ENCODE results near the gene SMAGP.

DNA sequence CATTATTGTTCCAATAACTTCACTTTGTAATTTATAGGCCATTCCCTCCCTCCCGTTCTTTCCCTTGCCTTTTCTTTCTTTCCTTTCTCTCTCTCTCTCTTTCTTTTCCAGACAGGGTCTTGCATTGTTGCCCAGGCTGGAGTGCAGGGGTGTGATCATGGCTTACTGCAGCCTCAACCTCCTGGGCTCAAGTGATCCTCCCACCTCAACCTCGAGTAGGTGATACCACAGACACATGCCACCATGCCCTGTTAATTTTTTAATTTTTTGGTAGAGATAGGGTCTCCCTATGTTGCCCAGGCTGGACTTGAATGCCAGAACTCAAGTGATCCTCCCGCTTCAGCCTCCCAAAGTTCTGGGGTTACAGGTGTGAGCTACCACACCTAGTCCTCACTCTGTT is 45.6 kb downstream of the SMAGP start:
- TF ChIP-seq POLR2AphosphoS5 (IDR thresholded peaks at IDR 0.05; ENCODE audit: low read depth, low read length), result no peak
- TF ChIP-seq POLR2A (IDR thresholded peaks at IDR 0.05; ENCODE audit: low read depth, low read length), result no peak
- no peak for TF ChIP-seq TAF1 (IDR thresholded peaks at IDR 0.05; ENCODE audit: borderline replicate concordance, low read depth, low read length)

Measured in GM12892 (cell line).